ENCODE data around the gene ZFPM1.

GRCh38 chr16:88447881-88448280 lies 5.2 kb upstream of the ZFPM1 start:
- no peak for TF ChIP-seq CTCF (IDR thresholded peaks at IDR 0.05)
- no peak for TF ChIP-seq POLR2A (IDR thresholded peaks at IDR 0.05)
- no peak for TF ChIP-seq POLR2AphosphoS5 (IDR thresholded peaks at IDR 0.05; ENCODE audit: insufficient read depth in 1 of 2, low read depth in 1 of 2)
